HG02588 (cell line): ENCODE results near the gene MROH2A.

Experiments
- ATAC-seq: cut with Tn5 transposase; IDR thresholded peaks from one replicate; pipeline ENCODE4 v1.9.1; 2021; ENCODE audit warnings: mild to moderate bottlenecking, moderate library complexity; ENCODE audit not compliant: unreplicated experiment

The MROH2A gene

GRCh38 chr2:233761040-233761769 is 16.9 kb upstream of the MROH2A start:
- no peak for ATAC-seq

GRCh38 chr2:233764264-233764663 is 13.9 kb upstream of the MROH2A start:
- no peak for ATAC-seq

GRCh38 chr2:233764761-233765160 is 13.4 kb upstream of the MROH2A start:
- no peak for ATAC-seq

- no peak for ATAC-seq
Observed at GRCh38 chr2:233766416-233766815, 11.7 kb upstream of the MROH2A start.

GRCh38 chr2:233768076-233768475 is 10.1 kb upstream of the MROH2A start:
- no peak for ATAC-seq

- ATAC-seq: no peak
Observed at GRCh38 chr2:233769260-233769659, 8.9 kb upstream of the MROH2A start.

- ATAC-seq: no peak
Observed at GRCh38 chr2:233772153-233772552, 6.0 kb upstream of the MROH2A start.

- no peak for ATAC-seq
Observed at GRCh38 chr2:233772583-233772982, 5.5 kb upstream of the MROH2A start.

- ATAC-seq: no peak
Observed at GRCh38 chr2:233773854-233774253, 4.3 kb upstream of the MROH2A start.

- ATAC-seq: no peak
Observed at GRCh38 chr2:233775414-233775813, 2.7 kb upstream of the MROH2A start.

GRCh38 chr2:233779722-233780121 is 1.6 kb downstream of the MROH2A start:
- no peak for ATAC-seq

GRCh38 chr2:233780771-233781170 is 2.6 kb downstream of the MROH2A start:
- ATAC-seq: no peak

- ATAC-seq: no peak
Observed at GRCh38 chr2:233789554-233789953, 11.4 kb downstream of the MROH2A start.

- no peak for ATAC-seq
Observed at GRCh38 chr2:233791151-233791882, 13.2 kb downstream of the MROH2A start.

- no peak for ATAC-seq
Observed at GRCh38 chr2:233791883-233792329, 13.8 kb downstream of the MROH2A start.

- no peak for ATAC-seq
Observed at GRCh38 chr2:233792720-233793119, 14.6 kb downstream of the MROH2A start.

GRCh38 chr2:233793465-233794127 is 15.5 kb downstream of the MROH2A start:
- no peak for ATAC-seq

GRCh38 chr2:233794128-233794658 is 16.1 kb downstream of the MROH2A start:
- no peak for ATAC-seq

- ATAC-seq: no peak
Observed at GRCh38 chr2:233795735-233796171, 17.6 kb downstream of the MROH2A start.

GRCh38 chr2:233796254-233796653 is 18.1 kb downstream of the MROH2A start:
- no peak for ATAC-seq

GRCh38 chr2:233798335-233799086 is 20.4 kb downstream of the MROH2A start:
- ATAC-seq: no peak
